Suprapubic skin (tissue), 4 donors: Measurements from ENCODE around the gene FXYD5. TPM values are rescaled to one million over a fixed set of nuclear protein-coding genes. Genes with fewer than 3 reads are reported as not detected.

Experiments
- DNase-seq, 2 donors: peaks; one replicate each; pipeline ENCODE4 v3.0.0-alpha.2; 2019; ENCODE audit warnings: low spot score in 2 of 2
- H3K27ac ChIP-seq: fragments of 200-600 bp; sonication (generic); one replicate; pipeline ENCODE4 v1.5.1; 2019
- H3K27me3 ChIP-seq: fragments of 200-600 bp; sonication (generic); one replicate; pipeline ENCODE4 v1.5.1; 2019
- H3K36me3 ChIP-seq: fragments of 200-600 bp; sonication (generic); one replicate; pipeline ENCODE4 v1.5.1; 2019
- H3K4me1 ChIP-seq: fragments of 200-600 bp; sonication (generic); one replicate; pipeline ENCODE4 v1.5.1; 2019
- H3K4me3 ChIP-seq: fragments of 200-600 bp; sonication (generic); one replicate; pipeline ENCODE4 v1.5.1; 2019; ENCODE audit warnings: mild to moderate bottlenecking
- H3K9me3 ChIP-seq: fragments of 200-600 bp; sonication (generic); one replicate; pipeline ENCODE4 v1.5.1; 2019
- CTCF ChIP-seq, 2 donors: fragments of 200-600 bp in 1 of 2; fragments of 450-650 bp in 1 of 2; sonication (generic) in 1 of 2; IDR thresholded peaks; one replicate each; pipeline ENCODE4 v1.5.1; 2016 to 2019; ENCODE audit warnings: antibody characterized with exemption in 2 of 2, mild to moderate bottlenecking in 1 of 2, moderate library complexity in 1 of 2
- EP300 ChIP-seq: sonication (generic); formaldehyde crosslinking; IDR thresholded peaks from one replicate; pipeline ENCODE4 v1.6.1; 2017; ENCODE audit warnings: antibody characterized with exemption
- POLR2A ChIP-seq, 2 donors: fragments of 450-650 bp; IDR thresholded peaks; one replicate each; pipeline ENCODE4 v1.6.1; 2017; ENCODE audit warnings: antibody characterized with exemption in 2 of 2, mild to moderate bottlenecking in 2 of 2, moderate library complexity in 2 of 2
- POLR2AphosphoS5 ChIP-seq, 3 donors: sonication (generic); formaldehyde crosslinking; IDR thresholded peaks; one replicate each; pipeline ENCODE4 v1.6.1; 2017; ENCODE audit warnings: antibody characterized with exemption in 3 of 3
- WGBS: methylation state at CpG from one replicate; pipeline ENCODE4 v1.1.5; 2018; 5-methylcytosine and 5-hydroxymethylcytosine counted together
- total RNA-seq, 4 donors: library from RNA; depleted of rRNA; stranded (reverse); fragments of >200 nt; gene quantifications; one replicate each; pipeline ENCODE4 v1.1.0, GENCODE V29; 2016

The FXYD5 gene
- total RNA-seq, 4 donors from 2014 or later: 29.8 to 64.8 (median 37.7) TPM

DNA sequence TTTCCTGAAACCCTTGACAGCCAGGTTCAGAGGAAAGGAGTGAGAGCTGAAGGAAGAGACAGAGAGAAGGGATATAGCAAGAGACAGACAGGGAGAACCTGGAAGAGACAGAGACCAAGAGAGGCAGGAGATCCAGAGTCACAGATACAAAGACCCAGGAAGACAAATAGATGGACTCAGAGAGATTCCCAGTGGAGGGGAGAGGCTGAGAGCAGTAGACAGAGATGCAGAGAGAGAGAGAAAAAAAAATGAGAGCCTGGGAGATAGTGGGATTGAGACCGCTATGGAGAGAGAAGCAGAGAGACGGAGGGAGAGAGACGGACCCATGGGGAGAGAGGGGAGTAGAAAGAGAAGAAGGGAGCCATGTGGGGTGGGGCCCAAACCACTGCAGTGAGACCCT, 10.7 kb upstream of the FXYD5 start:
- TF ChIP-seq POLR2AphosphoS5 (IDR thresholded peaks at IDR 0.05) (no peak), POLR2A (IDR thresholded peaks at IDR 0.05) (no peak), EP300 (no peak), CTCF (IDR thresholded peaks at IDR 0.05) (no peak)
- 39% methylated on average over 3 of the region's 3 CpGs for WGBS
- no peak for DNase-seq
- Histone ChIP-seq H3K9me3 (no peaks in the 10 kb centered on the region), H3K4me1 (peaks cover 49% of the 10 kb centered on the region), H3K27me3 (peaks cover 23% of the 10 kb centered on the region), H3K36me3 (no peaks in the 10 kb centered on the region), H3K4me3 (no peak overlapping the region), H3K27ac (no peak overlapping the region)

- H3K4me1 ChIP-seq: peaks cover 46% of the 10 kb centered on the region
- H3K4me3 ChIP-seq: no peak overlapping the region
- no peaks in the 10 kb centered on the region for H3K36me3 ChIP-seq
- WGBS: 31% methylated on average over 3 of the region's 6 CpGs
- TF ChIP-seq EP300: no peak
- no peak for TF ChIP-seq POLR2A (IDR thresholded peaks at IDR 0.05)
- no peak for TF ChIP-seq POLR2AphosphoS5 (IDR thresholded peaks at IDR 0.05)
- no peak for TF ChIP-seq CTCF (IDR thresholded peaks at IDR 0.05)
- peaks cover 23% of the 10 kb centered on the region for H3K27me3 ChIP-seq
- H3K9me3 ChIP-seq: no peaks in the 10 kb centered on the region
- H3K27ac ChIP-seq: no peak overlapping the region
- DNase-seq: no peak
These were observed 10.3 kb upstream of the FXYD5 start for GRCh38 chr19:35144259-35144599.

DNA sequence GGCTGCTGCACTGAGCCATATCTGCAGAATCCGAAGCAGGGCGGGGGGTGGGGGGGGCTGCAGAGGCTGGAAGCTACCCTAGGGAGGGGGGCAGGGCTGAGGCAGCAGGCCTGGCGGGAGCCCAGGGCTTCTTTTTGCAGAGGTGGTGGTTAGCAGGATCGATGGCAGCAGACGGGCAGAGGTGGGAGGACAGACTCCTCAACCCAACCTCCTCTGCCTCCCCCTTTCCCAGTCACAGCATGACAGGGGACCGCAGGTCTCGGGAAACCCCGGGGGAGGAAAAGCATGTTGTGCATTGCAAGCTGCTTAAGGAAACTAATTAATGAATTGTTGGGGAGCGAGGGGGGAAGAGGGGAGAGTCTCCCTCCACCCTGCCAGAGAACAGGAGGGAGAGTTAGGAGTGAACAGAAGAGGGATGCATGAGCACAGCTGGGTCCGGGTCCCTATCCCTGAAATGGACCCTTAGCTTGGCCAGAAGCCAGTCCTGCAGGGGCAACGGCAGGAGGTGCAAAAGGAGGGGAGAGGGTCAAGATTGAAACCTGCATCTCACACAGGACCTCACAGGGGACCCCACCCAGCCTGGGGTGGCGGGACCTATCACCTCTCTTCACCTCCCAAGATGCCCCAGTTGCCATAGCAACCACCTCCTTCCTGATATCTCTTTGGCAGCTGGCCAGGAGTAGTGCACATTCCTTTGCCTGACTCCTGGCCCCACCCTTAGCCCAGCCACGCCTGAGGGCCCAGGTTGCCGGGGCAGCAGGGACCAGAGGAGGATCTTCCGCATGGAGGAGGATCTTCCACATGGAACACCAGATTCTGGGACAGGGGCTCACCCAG, 9.7 kb upstream of the FXYD5 start:
- Histone ChIP-seq H3K27me3 (peaks cover 23% of the 10 kb centered on the region), H3K4me3 (no peak overlapping the region), H3K27ac (no peak overlapping the region), H3K4me1 (peaks cover 40% of the 10 kb centered on the region), H3K36me3 (no peaks in the 10 kb centered on the region), H3K9me3 (no peaks in the 10 kb centered on the region)
- no peak for DNase-seq
- 29% methylated on average over 9 of the region's 15 CpGs for WGBS
- no peak for TF ChIP-seq POLR2AphosphoS5 (IDR thresholded peaks at IDR 0.05)
- no peak for TF ChIP-seq EP300
- no peak for TF ChIP-seq POLR2A (IDR thresholded peaks at IDR 0.05)
- no peak for TF ChIP-seq CTCF (IDR thresholded peaks at IDR 0.05)

DNA sequence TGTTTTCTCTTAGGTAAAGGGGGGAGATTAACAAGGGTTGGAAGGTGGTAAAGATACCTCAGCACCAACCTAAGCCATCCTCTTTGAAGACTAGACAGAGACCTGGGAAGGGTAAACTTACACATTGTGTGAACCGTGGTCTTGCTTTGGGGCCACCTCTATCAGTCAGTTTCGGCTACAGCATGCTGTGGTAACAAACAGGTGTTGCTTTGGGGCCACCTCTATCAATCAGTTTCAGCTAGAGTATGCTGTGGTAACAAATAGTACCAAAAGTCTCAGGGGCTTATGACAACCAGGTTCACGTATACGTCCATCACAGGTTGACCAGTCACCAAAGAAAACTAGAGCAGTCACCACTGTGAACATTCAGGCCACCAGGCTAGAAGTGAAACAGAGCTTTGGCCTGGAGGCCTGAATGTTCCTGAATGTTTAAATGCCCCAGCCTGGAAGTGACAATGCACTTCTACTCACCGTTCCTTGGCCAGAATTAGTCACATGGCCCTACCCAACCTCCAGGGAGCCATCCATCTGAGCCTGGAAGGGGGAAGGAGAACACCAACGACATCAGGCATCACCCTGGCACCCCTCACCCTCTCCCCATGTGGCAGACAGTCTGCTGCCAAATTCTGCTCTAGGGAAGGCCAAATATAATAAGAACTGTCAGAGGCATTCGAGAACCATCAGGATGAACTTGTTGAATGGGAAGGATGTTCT, 7.6 kb upstream of the FXYD5 start:
- 73% methylated on average over 7 of the region's 7 CpGs for WGBS
- no peak for DNase-seq
- H3K36me3 ChIP-seq: no peaks in the 10 kb centered on the region
- no peak overlapping the region for H3K4me3 ChIP-seq
- H3K9me3 ChIP-seq: no peaks in the 10 kb centered on the region
- H3K27ac ChIP-seq: no peak overlapping the region
- TF ChIP-seq EP300: no peak
- H3K4me1 ChIP-seq: peaks cover 22% of the 10 kb centered on the region
- H3K27me3 ChIP-seq: peaks cover 23% of the 10 kb centered on the region

- DNase-seq: no peak
- Histone ChIP-seq H3K4me1 (peaks cover 16% of the 10 kb centered on the region), H3K4me3 (no peak overlapping the region), H3K36me3 (no peaks in the 10 kb centered on the region), H3K9me3 (no peaks in the 10 kb centered on the region), H3K27me3 (peaks cover 12% of the 10 kb centered on the region), H3K27ac (no peak overlapping the region)
- 93% methylated on average over 3 of the region's 3 CpGs for WGBS
- TF ChIP-seq CTCF (IDR thresholded peaks at IDR 0.05) (no peak), POLR2A (IDR thresholded peaks at IDR 0.05) (no peak), EP300 (no peak), POLR2AphosphoS5 (IDR thresholded peaks at IDR 0.05) (no peak)
These were observed 5.1 kb upstream of the FXYD5 start for GRCh38 chr19:35149463-35149862.
